ENCODE results near the gene CAMK2D.
A peak's percentile ranks its signal among the peaks of the same experiment; 100 is the strongest.

Gene CAMK2D

GRCh38 chr4:113645288-113645687 is 116.2 kb downstream of the CAMK2D start:
- ChIA-PET CTCF (interaction anchor here (0.6 kb wide), 1 partner anchor 114 kb away, joined by 3 read pairs; no protein-coding TSS in a partner anchor), POLR2A (no interaction called here)
- no peak for DNase-seq
- H3K27me3 ChIP-seq (replicated peaks in 2 of 5; ENCODE audit: control insufficient read depth in 4 of 5, insufficient read depth in 5 of 5, low read length in 4 of 5): no peaks in the 10 kb centered on the region
- no CpG with 5 or more reads among the region's 1 CpG for WGBS (ENCODE audit: insufficient coverage)
- H3K4me3 ChIP-seq (ENCODE audit: control insufficient read depth in 1 of 7, extremely low read depth in 1 of 7, insufficient read depth in 4 of 7, low read depth in 2 of 7, low read length in 6 of 7): no peak overlapping the region
- H3K9me3 ChIP-seq (ENCODE audit: control extremely low read depth in 1 of 5, control insufficient read depth in 4 of 5, insufficient read depth in 2 of 5, low read depth in 1 of 5, low read length in 4 of 5): peaks cover 0 to 2% (median 0%) of the 10 kb centered on the region in 5 experiments
- H3K4me1 ChIP-seq (ENCODE audit: control extremely low read depth in 1 of 4, control insufficient read depth in 4 of 4, insufficient read depth in 4 of 4, low read length in 3 of 4): peaks cover 2 to 10% (median 6%) of the 10 kb centered on the region in 4 experiments
- no peaks in the 10 kb centered on the region for H3K36me3 ChIP-seq (ENCODE audit: control insufficient read depth in 4 of 4, insufficient read depth in 4 of 4, low read length in 3 of 4)
- no peak overlapping the region for H3K27ac ChIP-seq (ENCODE audit: insufficient read depth in 1 of 2, low read depth in 1 of 2, low read length in 2 of 2, poor library complexity in 1 of 2, severe bottlenecking in 2 of 2)

GRCh38 chr4:113644398-113644797 is 117.1 kb downstream of the CAMK2D start:
- DNase-seq: no peak
- WGBS (ENCODE audit: insufficient coverage): 100% methylated on average over 1 of the region's 1 CpG
- Histone ChIP-seq H3K4me1 (ENCODE audit: control extremely low read depth in 1 of 4, control insufficient read depth in 4 of 4, insufficient read depth in 4 of 4, low read length in 3 of 4) (peaks cover 4 to 18% (median 9%) of the 10 kb centered on the region in 4 experiments), H3K27ac (ENCODE audit: insufficient read depth in 1 of 2, low read depth in 1 of 2, low read length in 2 of 2, poor library complexity in 1 of 2, severe bottlenecking in 2 of 2) (no peak overlapping the region), H3K4me3 (ENCODE audit: control insufficient read depth in 1 of 7, extremely low read depth in 1 of 7, insufficient read depth in 4 of 7, low read depth in 2 of 7, low read length in 6 of 7) (no peak overlapping the region), H3K9me3 (ENCODE audit: control extremely low read depth in 1 of 5, control insufficient read depth in 4 of 5, insufficient read depth in 2 of 5, low read depth in 1 of 5, low read length in 4 of 5) (peaks cover 0 to 2% (median 0%) of the 10 kb centered on the region in 5 experiments), H3K27me3 (replicated peaks in 2 of 5; ENCODE audit: control insufficient read depth in 4 of 5, insufficient read depth in 5 of 5, low read length in 4 of 5) (no peaks in the 10 kb centered on the region), H3K36me3 (ENCODE audit: control insufficient read depth in 4 of 4, insufficient read depth in 4 of 4, low read length in 3 of 4) (no peaks in the 10 kb centered on the region)
- ChIA-PET POLR2A (interaction anchor here (0.6 to 0.8 kb wide), 2 partner anchors 20 to 1503 kb away, joined by 3 read pairs; no protein-coding TSS in a partner anchor), CTCF (interaction anchor here (1.5 to 2.1 kb wide), 2 partner anchors 30 to 33 kb away, joined by 4 to 5 read pairs; no protein-coding TSS in a partner anchor)

DNA sequence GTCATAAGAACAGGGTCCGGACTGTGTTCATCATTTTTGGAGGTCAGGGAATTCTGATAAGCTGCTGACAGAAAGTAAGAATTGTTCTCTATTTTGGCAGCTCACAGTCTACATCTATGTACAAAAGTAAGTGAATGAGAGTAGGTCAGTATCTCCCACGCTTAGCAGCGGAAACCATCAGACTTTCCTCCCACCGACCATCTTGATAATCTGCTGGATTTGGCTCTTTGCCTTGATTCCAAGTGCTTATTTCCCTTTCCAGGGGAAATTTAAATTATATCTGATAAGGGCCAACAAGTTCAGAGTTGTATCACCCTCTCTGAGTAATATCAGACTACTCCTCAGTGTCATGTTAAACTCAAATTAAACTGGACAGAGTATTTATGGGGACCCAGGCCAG is 118.0 kb downstream of the CAMK2D start:
- WGBS (ENCODE audit: insufficient coverage): 83% methylated on average over 3 of the region's 4 CpGs
- DNase-seq: no peak
- Histone ChIP-seq H3K4me3 (ENCODE audit: control insufficient read depth in 1 of 7, extremely low read depth in 1 of 7, insufficient read depth in 4 of 7, low read depth in 2 of 7, low read length in 6 of 7) (no peak overlapping the region), H3K27ac (ENCODE audit: insufficient read depth in 1 of 2, low read depth in 1 of 2, low read length in 2 of 2, poor library complexity in 1 of 2, severe bottlenecking in 2 of 2) (no peak overlapping the region), H3K9me3 (ENCODE audit: control extremely low read depth in 1 of 5, control insufficient read depth in 4 of 5, insufficient read depth in 2 of 5, low read depth in 1 of 5, low read length in 4 of 5) (peaks cover 0 to 2% (median 0%) of the 10 kb centered on the region in 5 experiments), H3K27me3 (replicated peaks in 2 of 5; ENCODE audit: control insufficient read depth in 4 of 5, insufficient read depth in 5 of 5, low read length in 4 of 5) (no peaks in the 10 kb centered on the region), H3K36me3 (ENCODE audit: control insufficient read depth in 4 of 4, insufficient read depth in 4 of 4, low read length in 3 of 4) (no peaks in the 10 kb centered on the region), H3K4me1 (ENCODE audit: control extremely low read depth in 1 of 4, control insufficient read depth in 4 of 4, insufficient read depth in 4 of 4, low read length in 3 of 4) (peaks cover 4 to 26% (median 15%) of the 10 kb centered on the region in 4 experiments)
- CTCF ChIA-PET: interaction anchor here (1.5 to 2.1 kb wide), 2 partner anchors 31 to 34 kb away, joined by 4 to 5 read pairs; no protein-coding TSS in a partner anchor
- POLR2A ChIA-PET: interaction anchor here (0.6 kb wide), 1 partner anchor 1504 kb away, joined by 3 read pairs; no protein-coding TSS in a partner anchor

DNA sequence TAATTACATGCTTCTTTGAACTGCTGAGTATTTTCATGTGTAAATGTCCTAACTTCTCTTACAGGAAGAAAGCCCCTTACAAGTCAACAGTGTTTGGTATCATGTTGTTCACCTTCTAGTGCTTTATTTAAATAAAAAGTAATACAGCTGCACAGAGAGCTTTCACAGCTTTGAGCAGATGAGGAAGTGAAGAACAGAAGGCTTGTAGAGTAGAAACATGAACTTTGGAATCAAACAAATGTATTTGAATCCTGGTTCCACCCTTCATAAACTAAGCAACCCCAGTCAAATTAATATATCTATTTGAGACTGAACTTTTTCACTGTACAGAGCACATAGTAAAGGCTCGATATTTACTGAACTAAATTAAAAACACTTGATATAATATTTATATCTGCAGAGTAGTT is 120.5 kb downstream of the CAMK2D start:
- Histone ChIP-seq H3K27me3 (replicated peaks in 2 of 5; ENCODE audit: control insufficient read depth in 4 of 5, insufficient read depth in 5 of 5, low read length in 4 of 5) (no peaks in the 10 kb centered on the region), H3K4me3 (ENCODE audit: control insufficient read depth in 1 of 7, extremely low read depth in 1 of 7, insufficient read depth in 4 of 7, low read depth in 2 of 7, low read length in 6 of 7) (no peak overlapping the region), H3K4me1 (ENCODE audit: control extremely low read depth in 1 of 4, control insufficient read depth in 4 of 4, insufficient read depth in 4 of 4, low read length in 3 of 4) (peaks cover 13 to 51% (median 33%) of the 10 kb centered on the region in 4 experiments), H3K36me3 (ENCODE audit: control insufficient read depth in 4 of 4, insufficient read depth in 4 of 4, low read length in 3 of 4) (no peaks in the 10 kb centered on the region), H3K27ac (ENCODE audit: insufficient read depth in 1 of 2, low read depth in 1 of 2, low read length in 2 of 2, poor library complexity in 1 of 2, severe bottlenecking in 2 of 2) (no peak overlapping the region), H3K9me3 (ENCODE audit: control extremely low read depth in 1 of 5, control insufficient read depth in 4 of 5, insufficient read depth in 2 of 5, low read depth in 1 of 5, low read length in 4 of 5) (no peaks in the 10 kb centered on the region)
- POLR2A ChIA-PET: no interaction called here
- CTCF ChIA-PET: interaction anchor here (1.1 kb wide), 1 partner anchor 38 kb away, joined by 3 read pairs; no protein-coding TSS in a partner anchor
- peak in 2 of 3 donors; percentile 24 to 39 for DNase-seq
- WGBS (ENCODE audit: insufficient coverage): no CpG with 5 or more reads among the region's 1 CpG

DNA sequence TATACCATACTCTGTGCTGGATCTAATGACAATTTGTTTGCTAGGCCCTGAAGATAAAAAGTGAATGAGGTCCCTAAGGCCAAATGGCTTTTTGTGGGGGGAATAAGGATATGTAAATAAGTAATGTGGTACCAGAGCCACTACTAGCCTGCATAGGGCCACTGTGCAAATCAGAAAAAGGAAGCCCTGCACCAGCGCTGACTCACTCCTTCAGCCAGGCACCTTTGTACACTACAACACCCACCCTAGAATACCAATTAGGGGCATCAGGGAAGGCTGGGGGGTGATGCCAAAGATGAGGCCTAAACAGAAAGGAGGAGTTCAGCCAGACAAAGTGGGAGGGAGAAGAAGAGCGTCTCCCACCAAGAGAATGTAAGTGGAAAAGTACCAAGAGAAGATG is 122.2 kb downstream of the CAMK2D start:
- H3K4me1 ChIP-seq (ENCODE audit: control extremely low read depth in 1 of 4, control insufficient read depth in 4 of 4, insufficient read depth in 4 of 4, low read length in 3 of 4): peaks cover 20 to 50% (median 36%) of the 10 kb centered on the region in 4 experiments
- 78% methylated on average over 1 of the region's 2 CpGs for WGBS (ENCODE audit: insufficient coverage)
- CTCF ChIA-PET: no interaction called here
- H3K9me3 ChIP-seq (ENCODE audit: control extremely low read depth in 1 of 5, control insufficient read depth in 4 of 5, insufficient read depth in 2 of 5, low read depth in 1 of 5, low read length in 4 of 5): no peaks in the 10 kb centered on the region
- H3K36me3 ChIP-seq (ENCODE audit: control insufficient read depth in 4 of 4, insufficient read depth in 4 of 4, low read length in 3 of 4): no peaks in the 10 kb centered on the region
- H3K27ac ChIP-seq (ENCODE audit: insufficient read depth in 1 of 2, low read depth in 1 of 2, low read length in 2 of 2, poor library complexity in 1 of 2, severe bottlenecking in 2 of 2): no peak overlapping the region
- DNase-seq: peak; percentile 18 to 76 (median 68)
- H3K4me3 ChIP-seq (ENCODE audit: control insufficient read depth in 1 of 7, extremely low read depth in 1 of 7, insufficient read depth in 4 of 7, low read depth in 2 of 7, low read length in 6 of 7): peak overlapping the region in 1 of 7 experiments; percentile 33
- POLR2A ChIA-PET: no interaction called here
- no peaks in the 10 kb centered on the region for H3K27me3 ChIP-seq (replicated peaks in 2 of 5; ENCODE audit: control insufficient read depth in 4 of 5, insufficient read depth in 5 of 5, low read length in 4 of 5)

GRCh38 chr4:113638562-113638832 is 123.0 kb downstream of the CAMK2D start:
- Histone ChIP-seq H3K4me3 (ENCODE audit: control insufficient read depth in 1 of 7, extremely low read depth in 1 of 7, insufficient read depth in 4 of 7, low read depth in 2 of 7, low read length in 6 of 7) (no peak overlapping the region), H3K9me3 (ENCODE audit: control extremely low read depth in 1 of 5, control insufficient read depth in 4 of 5, insufficient read depth in 2 of 5, low read depth in 1 of 5, low read length in 4 of 5) (no peaks in the 10 kb centered on the region), H3K36me3 (ENCODE audit: control insufficient read depth in 4 of 4, insufficient read depth in 4 of 4, low read length in 3 of 4) (no peaks in the 10 kb centered on the region), H3K4me1 (ENCODE audit: control extremely low read depth in 1 of 4, control insufficient read depth in 4 of 4, insufficient read depth in 4 of 4, low read length in 3 of 4) (peaks cover 20 to 50% (median 36%) of the 10 kb centered on the region in 4 experiments), H3K27me3 (replicated peaks in 2 of 5; ENCODE audit: control insufficient read depth in 4 of 5, insufficient read depth in 5 of 5, low read length in 4 of 5) (no peaks in the 10 kb centered on the region), H3K27ac (ENCODE audit: insufficient read depth in 1 of 2, low read depth in 1 of 2, low read length in 2 of 2, poor library complexity in 1 of 2, severe bottlenecking in 2 of 2) (no peak overlapping the region)
- ChIA-PET CTCF (interaction anchor here (0.6 to 1.4 kb wide), 3 partner anchors 90 to 193 kb away, joined by 3 to 4 read pairs (median 3); no protein-coding TSS in a partner anchor), POLR2A (interaction anchor here (0.6 kb wide), 1 partner anchor 27 kb away, joined by 3 read pairs; no protein-coding TSS in a partner anchor)
- no CpG with 5 or more reads among the region's 3 CpGs for WGBS (ENCODE audit: insufficient coverage)
- DNase-seq: no peak

DNA sequence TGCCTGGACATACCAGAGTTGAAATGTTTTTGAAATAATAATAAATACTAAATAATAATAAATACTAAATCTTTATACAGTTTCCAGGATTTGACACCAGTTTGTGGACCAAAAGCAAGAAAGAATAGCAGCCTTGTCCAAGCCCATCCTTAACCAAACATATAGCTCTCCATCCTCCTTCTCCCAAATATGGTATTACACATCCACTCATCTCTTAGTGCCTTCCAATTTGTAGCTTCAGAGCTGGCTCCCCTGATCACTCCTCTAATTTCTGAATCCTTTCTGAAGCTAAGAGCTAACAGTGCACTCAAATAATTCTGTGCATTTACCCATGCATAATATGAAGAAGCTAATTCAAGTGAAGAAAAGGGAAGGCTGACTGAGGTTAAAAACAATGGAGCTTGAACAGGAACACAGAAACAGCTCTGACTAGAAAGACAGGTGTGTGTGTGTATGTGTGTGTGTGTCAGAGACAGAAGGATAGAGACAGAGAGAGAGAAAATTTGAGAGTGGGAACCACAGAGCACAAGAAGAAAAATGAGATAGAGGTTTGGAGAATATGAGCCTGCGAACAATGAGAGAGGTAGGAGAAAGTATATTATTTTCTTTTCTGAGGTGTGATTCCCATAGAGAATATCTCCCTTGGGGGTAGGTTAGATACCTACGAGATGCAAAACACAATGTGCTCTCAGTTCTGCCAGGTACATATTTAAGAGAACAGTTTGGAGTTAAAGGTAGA is 123.5 kb downstream of the CAMK2D start:
- 94% methylated on average over 2 of the region's 2 CpGs for WGBS (ENCODE audit: insufficient coverage)
- Histone ChIP-seq H3K9me3 (ENCODE audit: control extremely low read depth in 1 of 5, control insufficient read depth in 4 of 5, insufficient read depth in 2 of 5, low read depth in 1 of 5, low read length in 4 of 5) (no peaks in the 10 kb centered on the region), H3K27ac (ENCODE audit: insufficient read depth in 1 of 2, low read depth in 1 of 2, low read length in 2 of 2, poor library complexity in 1 of 2, severe bottlenecking in 2 of 2) (no peak overlapping the region), H3K4me3 (ENCODE audit: control insufficient read depth in 1 of 7, extremely low read depth in 1 of 7, insufficient read depth in 4 of 7, low read depth in 2 of 7, low read length in 6 of 7) (no peak overlapping the region), H3K4me1 (ENCODE audit: control extremely low read depth in 1 of 4, control insufficient read depth in 4 of 4, insufficient read depth in 4 of 4, low read length in 3 of 4) (peaks cover 20 to 50% (median 36%) of the 10 kb centered on the region in 4 experiments), H3K27me3 (replicated peaks in 2 of 5; ENCODE audit: control insufficient read depth in 4 of 5, insufficient read depth in 5 of 5, low read length in 4 of 5) (peaks cover 0 to 3% (median 0%) of the 10 kb centered on the region in 5 experiments), H3K36me3 (ENCODE audit: control insufficient read depth in 4 of 4, insufficient read depth in 4 of 4, low read length in 3 of 4) (no peaks in the 10 kb centered on the region)
- ChIA-PET POLR2A (interaction anchor here (0.6 kb wide), 1 partner anchor 28 kb away, joined by 3 read pairs; no protein-coding TSS in a partner anchor), CTCF (interaction anchor here (0.7 to 1.4 kb wide), 2 partner anchors 90 to 160 kb away, joined by 3 to 4 read pairs; no protein-coding TSS in a partner anchor)
- DNase-seq: peak in 2 of 3 donors; percentile 24 to 47
